Spleen (tissue), 11 donors: ENCODE results near the gene CPNE2. TPM values are rescaled to one million over a fixed set of nuclear protein-coding genes. Genes with fewer than 3 reads are reported as not detected.
"Not testable (repeated sequence)": the region's sequence is repeated elsewhere in the genome, so short reads cannot be mapped to it uniquely, and the experiment has no call there.

Experiments
- DNase-seq: peaks from one replicate; pipeline ENCODE4 v3.0.0-alpha.2; 2020
- H3K27ac ChIP-seq, 8 donors: fragments of 200-600 bp; sonication (generic) in 7 of 8; 1 replicate in 4 of 8; 2 replicates in 4 of 8; pipeline versions ENCODE4 v1.5.0 to v1.8.0; 2016 to 2021; ENCODE audit warnings: inconsistent platforms in 4 of 8, mild to moderate bottlenecking in 4 of 8, moderate library complexity in 1 of 8
- H3K27me3 ChIP-seq, 7 donors: fragments of 200-600 bp; sonication (generic) in 6 of 7; replicated peaks in 1 of 7; 1 replicate in 4 of 7; 2 replicates in 3 of 7; pipeline versions ENCODE4 v1.5.0 to v1.8.0; 2016 to 2021; ENCODE audit warnings: inconsistent platforms in 3 of 7, mild to moderate bottlenecking in 1 of 7
- H3K36me3 ChIP-seq, 6 donors: fragments of 200-600 bp; sonication (generic) in 5 of 6; 1 replicate in 4 of 6; 2 replicates in 2 of 6; pipeline versions ENCODE4 v1.5.0 to v1.8.0; 2016 to 2021; ENCODE audit warnings: inconsistent platforms in 2 of 6
- H3K4me1 ChIP-seq, 6 donors: fragments of 200-600 bp; sonication (generic) in 5 of 6; 1 replicate in 3 of 6; 2 replicates in 3 of 6; pipeline versions ENCODE4 v1.5.0 to v1.8.0; 2016 to 2021; ENCODE audit warnings: inconsistent platforms in 3 of 6
- H3K4me3 ChIP-seq, 8 donors: fragments of 200-600 bp; sonication (generic) in 7 of 8; 1 replicate in 4 of 8; 2 replicates in 4 of 8; pipeline versions ENCODE4 v1.5.0 to v1.8.0; 2016 to 2021; ENCODE audit warnings: inconsistent platforms in 4 of 8, mild to moderate bottlenecking in 4 of 8, moderate library complexity in 2 of 8
- H3K9me3 ChIP-seq, 8 donors: fragments of 200-600 bp; sonication (generic) in 7 of 8; 1 replicate in 4 of 8; 2 replicates in 4 of 8; pipeline versions ENCODE4 v1.5.0 to v1.8.0; 2016 to 2021; ENCODE audit warnings: inconsistent platforms in 4 of 8
- POLR2A ChIP-seq, 3 donors: fragments of 450-650 bp; IDR thresholded peaks; one replicate each; pipeline ENCODE4 v1.5.1; 2017; ENCODE audit warnings: antibody characterized with exemption in 3 of 3, mild to moderate bottlenecking in 1 of 3
- POLR2AphosphoS5 ChIP-seq, 3 donors: sonication (generic); formaldehyde crosslinking; IDR thresholded peaks; one replicate each; pipeline ENCODE4 v1.5.1; 2017; ENCODE audit warnings: antibody characterized with exemption in 3 of 3
- WGBS, 5 donors: extraction: QIAGEN DNeasy Blood & Tissue Kit in 3 of 5; methylation state at CpG; one replicate each; pipeline versions ENCODE4 v1.1.5 to v1.1.7; 2013 to 2018; 5-methylcytosine and 5-hydroxymethylcytosine counted together
- intact Hi-C: fragments of 100-400 bp; cut with DNase I; formaldehyde crosslinking; loops from one replicate; pipeline ENCODE4 v1.15.0; 2023; ENCODE audit warnings: low total_unique reads
- polyA plus RNA-seq, 3 donors: library from polyadenylated mRNA; stranded (reverse); fragments of 200-250 nt; gene quantifications; one replicate each; pipeline ENCODE4 v1.2.1, GENCODE V29; 2013
- total RNA-seq, 7 donors: library from RNA; depleted of rRNA in 3 of 7; stranded (reverse); fragments of >200 nt in 3 of 7; fragmentation: NEBNext Ultra II Directional in 4 of 7; extraction: Animal tissue kit (Norgen Biotek cat#: 25700) in 4 of 7; gene quantifications; one replicate each; pipeline versions ENCODE4 v1.1.0 to v1.2.1, GENCODE V29; 2016 to 2021
- TF ChIP-seq, protein P1 (sequence below), 11 experiments: fragments of 200-600 bp in 7 of 11; fragments of 450-650 bp in 4 of 11; sonication (generic) in 4 of 11; IDR thresholded peaks in 8 of 11; conservative IDR thresholded peaks in 3 of 11; 1 replicate in 7 of 11; 2 replicates in 4 of 11; pipeline versions ENCODE4 v1.4.0 to v1.8.0; 2016 to 2021; ENCODE audit warnings: antibody characterized with exemption in 11 of 11, inconsistent platforms in 4 of 11, mild to moderate bottlenecking in 1 of 11
- donor health status: healthy with polysubstance abuse.
- donor health status: DM: no; HTN: no; CAD: no; lungs with moderate emphysema.
- donor health status: DM: no; HTN: no; CAD: no.
- donor health status: Bipolar disorder and iron deficiency.
- donor health status: healthy.
- donor health status: DM: no; HTN: no; CAD: no.
- donor health status: DM: yes; HTN: yes; CAD: no.

The CPNE2 gene
- total and polyA plus RNA-seq, 10 donors, result 13.3 to 46.5 (median 31.8) TPM

DNA sequence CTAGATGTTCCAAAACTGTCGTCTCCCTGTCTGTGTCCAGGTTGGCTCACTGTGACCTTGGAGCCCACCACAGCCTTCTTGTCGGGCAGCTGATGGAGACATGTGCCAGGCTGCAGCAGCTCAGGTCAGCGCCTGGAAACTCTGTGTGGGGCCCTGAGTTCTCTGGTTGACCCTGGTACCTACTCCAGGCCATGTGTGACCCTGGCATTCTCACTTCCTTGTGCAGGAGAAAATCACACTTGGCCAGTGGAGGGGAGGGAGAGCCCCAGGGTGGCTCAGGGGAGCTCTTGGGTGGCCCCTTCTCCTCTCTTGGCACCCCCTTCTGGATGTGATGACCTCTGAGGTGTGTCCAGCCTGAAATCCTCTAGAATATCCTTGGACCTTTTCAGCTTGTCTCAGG is 25.0 kb upstream of the CPNE2 start:
- 91 to 100% (median 95%) methylated on average over 3 of the region's 3 CpGs for WGBS, 5 donors
- Histone ChIP-seq H3K4me1 (peaks cover 0 to 44% (median 4%) of the 10 kb centered on the region in 6 donors), H3K9me3 (no peaks in the 10 kb centered on the region), H3K27ac (peak overlapping the region in 2 of 8 donors; percentile 11 to 23), H3K27me3 (no peaks in the 10 kb centered on the region), H3K4me3 (no peak overlapping the region), H3K36me3 (peaks cover 4 to 95% (median 39%) of the 10 kb centered on the region in 6 donors)
- no peak for DNase-seq
- peak in 1 of 3 donors; percentile 33 for TF ChIP-seq POLR2AphosphoS5 (IDR thresholded peaks at IDR 0.05)
- no peak for TF ChIP-seq POLR2A (IDR thresholded peaks at IDR 0.05)
- TF ChIP-seq, protein P1, sequence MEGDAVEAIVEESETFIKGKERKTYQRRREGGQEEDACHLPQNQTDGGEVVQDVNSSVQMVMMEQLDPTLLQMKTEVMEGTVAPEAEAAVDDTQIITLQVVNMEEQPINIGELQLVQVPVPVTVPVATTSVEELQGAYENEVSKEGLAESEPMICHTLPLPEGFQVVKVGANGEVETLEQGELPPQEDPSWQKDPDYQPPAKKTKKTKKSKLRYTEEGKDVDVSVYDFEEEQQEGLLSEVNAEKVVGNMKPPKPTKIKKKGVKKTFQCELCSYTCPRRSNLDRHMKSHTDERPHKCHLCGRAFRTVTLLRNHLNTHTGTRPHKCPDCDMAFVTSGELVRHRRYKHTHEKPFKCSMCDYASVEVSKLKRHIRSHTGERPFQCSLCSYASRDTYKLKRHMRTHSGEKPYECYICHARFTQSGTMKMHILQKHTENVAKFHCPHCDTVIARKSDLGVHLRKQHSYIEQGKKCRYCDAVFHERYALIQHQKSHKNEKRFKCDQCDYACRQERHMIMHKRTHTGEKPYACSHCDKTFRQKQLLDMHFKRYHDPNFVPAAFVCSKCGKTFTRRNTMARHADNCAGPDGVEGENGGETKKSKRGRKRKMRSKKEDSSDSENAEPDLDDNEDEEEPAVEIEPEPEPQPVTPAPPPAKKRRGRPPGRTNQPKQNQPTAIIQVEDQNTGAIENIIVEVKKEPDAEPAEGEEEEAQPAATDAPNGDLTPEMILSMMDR (IDR thresholded peaks at IDR 0.05 in 8 of 11, conservative IDR thresholded peaks at IDR 0.05 in 3 of 11), result no peak
- intact Hi-C loops, result no loop called here

DNA sequence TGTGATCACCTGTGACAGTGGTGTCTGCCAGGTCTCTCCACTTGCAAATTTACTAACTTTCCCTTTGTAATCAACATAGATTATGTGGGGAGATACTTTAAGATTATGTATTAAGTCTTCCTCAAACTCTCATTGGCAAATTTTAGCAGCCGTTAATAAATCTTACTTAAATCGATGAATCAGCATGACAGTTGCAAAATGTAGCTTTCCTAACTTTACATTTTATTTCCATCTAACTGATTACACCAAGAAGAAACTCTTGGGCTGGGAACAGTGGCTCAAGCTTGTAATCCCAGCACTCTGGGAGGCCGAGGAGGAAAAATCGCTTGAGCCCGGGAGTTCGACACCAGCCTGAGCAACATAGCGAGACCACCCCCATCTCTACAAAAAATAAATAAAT is 23.3 kb upstream of the CPNE2 start:
- no peaks in the 10 kb centered on the region for H3K27me3 ChIP-seq

DNA sequence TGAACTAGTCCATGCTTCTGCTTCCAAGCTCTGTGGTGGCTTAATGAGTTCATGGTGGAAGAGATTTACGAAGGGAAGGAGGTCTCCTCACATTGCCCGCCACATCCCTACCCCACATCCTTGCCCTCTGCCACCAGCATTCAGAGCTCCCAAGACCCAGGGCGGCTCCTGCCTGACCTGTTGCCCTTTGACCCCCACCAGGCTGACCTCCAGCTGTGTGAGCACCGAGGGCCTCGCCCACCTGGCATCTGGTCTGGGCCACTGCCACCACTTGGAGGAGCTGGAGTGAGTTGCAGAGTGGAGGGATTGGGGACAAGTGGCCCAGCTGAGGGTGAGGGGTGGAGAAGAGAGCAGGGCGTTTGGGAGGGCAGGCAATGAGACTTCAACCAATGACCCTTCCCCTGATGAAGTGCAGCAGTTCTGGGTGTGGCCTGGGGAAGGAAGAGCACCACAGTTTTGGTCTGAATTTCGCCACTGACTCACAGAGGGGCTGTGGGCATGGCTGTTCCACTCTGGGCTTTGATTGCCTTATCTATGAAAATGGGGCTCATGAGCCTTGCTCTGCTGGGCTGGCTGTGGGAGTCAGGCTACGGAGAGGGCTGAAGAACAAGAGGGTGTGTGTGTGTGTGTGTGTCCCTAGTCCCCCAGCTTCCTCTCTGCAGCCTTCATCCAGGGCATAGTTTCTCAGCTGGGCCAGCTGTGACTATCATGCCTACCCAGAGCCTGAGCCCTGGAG is 22.6 kb upstream of the CPNE2 start:
- Histone ChIP-seq H3K27ac (peak overlapping the region in 4 of 8 donors; percentile 2 to 72 (median 52)), H3K4me3 (no peak overlapping the region), H3K4me1 (peaks cover 0 to 35% (median 4%) of the 10 kb centered on the region in 6 donors), H3K36me3 (peaks cover 4 to 96% (median 56%) of the 10 kb centered on the region in 6 donors), H3K9me3 (no peaks in the 10 kb centered on the region), H3K27me3 (no peaks in the 10 kb centered on the region)
- 71 to 87% (median 78%) methylated on average over 8 of the region's 8 CpGs for WGBS, 5 donors
- intact Hi-C loops, result no loop called here
- TF ChIP-seq, protein P1 (IDR thresholded peaks at IDR 0.05 in 8 of 11, conservative IDR thresholded peaks at IDR 0.05 in 3 of 11), result no peak
- TF ChIP-seq POLR2A (IDR thresholded peaks at IDR 0.05) (no peak), POLR2AphosphoS5 (IDR thresholded peaks at IDR 0.05) (peak; percentile 31 to 71 (median 41))
- no peak for DNase-seq

More for the DNA sequence above, 23.3 kb upstream of the CPNE2 start:
- intact Hi-C loops, result no loop called here
- H3K4me3 ChIP-seq, result no peak overlapping the region
- H3K27ac ChIP-seq, result peak overlapping the region in 2 of 8 donors; percentile 51 to 54
- TF ChIP-seq POLR2AphosphoS5 (IDR thresholded peaks at IDR 0.05), result no peak
- peaks cover 4 to 95% (median 49%) of the 10 kb centered on the region in 6 donors for H3K36me3 ChIP-seq
- no peak for DNase-seq
- H3K4me1 ChIP-seq, result peaks cover 0 to 35% (median 4%) of the 10 kb centered on the region in 6 donors
- H3K9me3 ChIP-seq, result no peaks in the 10 kb centered on the region
- 67 to 92% (median 80%) methylated on average over 7 of the region's 7 CpGs for WGBS, 5 donors

DNA sequence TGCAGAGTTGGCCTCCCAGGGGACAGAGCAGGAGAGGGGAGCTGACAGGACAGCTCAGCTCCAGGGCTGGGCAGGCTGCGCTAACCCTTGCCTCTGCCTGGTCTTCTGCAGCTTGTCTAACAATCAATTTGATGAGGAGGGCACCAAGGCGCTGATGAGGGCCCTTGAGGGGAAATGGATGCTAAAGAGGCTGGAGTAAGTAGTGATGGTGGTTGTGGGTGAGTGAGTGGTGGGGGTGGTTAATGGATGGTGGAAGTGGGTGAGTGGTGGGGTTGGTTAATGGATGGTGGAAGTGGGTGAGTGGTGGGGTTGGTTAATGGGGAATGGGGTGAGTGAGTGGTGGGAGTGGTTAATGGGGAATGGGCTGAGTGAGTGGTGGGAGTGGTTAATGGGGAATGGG is 22.0 kb upstream of the CPNE2 start:
- DNase-seq, result no peak
- TF ChIP-seq POLR2A (IDR thresholded peaks at IDR 0.05) (no peak), POLR2AphosphoS5 (IDR thresholded peaks at IDR 0.05) (peak in 1 of 3 donors; percentile 4)
- 94 to 99% (median 97%) methylated on average over 2 of the region's 2 CpGs for WGBS, 5 donors

DNA sequence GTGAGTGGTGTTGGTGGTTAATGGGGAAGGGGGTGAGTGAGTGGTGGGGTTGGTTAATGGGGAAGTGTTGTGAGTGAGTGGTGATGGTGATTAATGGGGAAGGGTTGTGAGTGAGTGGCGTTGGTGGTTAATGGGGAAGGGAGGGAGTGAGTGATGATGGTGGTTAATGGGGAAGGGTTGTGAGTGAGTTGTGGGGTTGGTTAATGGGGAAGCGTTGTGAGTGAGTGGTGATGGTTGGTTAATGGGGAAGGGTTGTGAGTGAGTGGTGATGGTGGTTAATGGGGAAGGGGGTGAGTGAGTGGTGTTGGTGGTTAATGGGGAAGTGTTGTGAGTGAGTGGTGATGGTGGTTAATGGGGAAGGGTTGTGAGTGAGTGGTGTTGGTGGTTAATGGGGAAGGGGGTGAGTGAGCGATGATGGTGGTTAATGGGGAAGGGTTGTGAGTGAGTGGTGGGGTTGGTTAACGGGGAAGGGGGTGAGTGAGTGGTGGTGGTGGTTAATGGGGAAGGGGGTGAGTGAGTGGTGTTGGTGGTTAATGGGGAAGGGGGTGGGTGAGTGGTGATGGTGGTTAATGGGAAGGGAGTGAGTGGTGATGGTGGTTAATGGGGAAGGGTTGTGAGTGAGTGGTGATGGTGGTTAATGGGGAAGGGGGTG is 21.2 kb upstream of the CPNE2 start:
- H3K4me3 ChIP-seq, DNase-seq, intact Hi-C loops, H3K9me3 ChIP-seq, H3K27me3 ChIP-seq: not testable (repeated sequence)
- Histone ChIP-seq H3K27ac (peak overlapping the region in 1 of 8 donors; percentile 72), H3K36me3 (peaks cover 4 to 96% (median 66%) of the 10 kb centered on the region in 6 donors), H3K4me1 (peaks cover 0 to 33% (median 4%) of the 10 kb centered on the region in 6 donors)
- WGBS, 5 donors, result 73 to 86% (median 79%) methylated on average over 4 of the region's 4 CpGs

More for the DNA sequence above, 22.0 kb upstream of the CPNE2 start:
- peaks cover 4 to 96% (median 60%) of the 10 kb centered on the region in 6 donors for H3K36me3 ChIP-seq
- H3K4me3 ChIP-seq, result no peak overlapping the region
- no peaks in the 10 kb centered on the region for H3K27me3 ChIP-seq
- peaks cover 0 to 35% (median 4%) of the 10 kb centered on the region in 6 donors for H3K4me1 ChIP-seq
- H3K9me3 ChIP-seq, result no peaks in the 10 kb centered on the region
- H3K27ac ChIP-seq, result peak overlapping the region in 4 of 8 donors; percentile 2 to 72 (median 52)
- intact Hi-C loops, result no loop called here
